K562 (cell line): ENCODE results near the gene TLK2. TPM values are rescaled to one million over a fixed set of nuclear protein-coding genes. Genes with fewer than 3 reads are reported as not detected.

ENCODE experiments used
- ATAC-seq: fragments of 200-7000 bp; cut with Tn5 transposase; 3 replicates; pipeline ENCODE4 v1.9.1; 2020; ENCODE audit warnings: moderate library complexity
- BruUV-seq: library from RNA; stranded (reverse); fragments of 400-500 nt; replicated peaks from 2 replicates; lab custom pipeline; 2021; lab: Mats Ljungman, UMichigan
- CTCF ChIA-PET: fragments of 300-600 bp; formaldehyde crosslinking; extraction: SDS; loops from one replicate; lab custom pipeline; 2021; ENCODE audit warnings: low intra/inter-chr PET ratio; lab: Yijun Ruan, JAX
- POLR2A ChIA-PET: fragments of 300-600, 350-650 bp; sonication (Branson Sonifier 250); formaldehyde crosslinking; extraction: SDS; loops from one replicate; lab custom pipeline; 2021; ENCODE audit warnings: antibody characterized with exemption, inconsistent platforms; lab: Yijun Ruan, JAX
- DNase-seq, 4 experiments: peaks; one replicate each; pipeline versions ENCODE4 v3.0.0 to v3.0.0-alpha.2; 2011 to 2018; ENCODE audit warnings: low spot score in 3 of 4, mixed read lengths in 3 of 4; ENCODE audit errors: extremely low read depth in 1 of 4
- FAIRE-seq: peaks from 2 replicates; lab custom pipeline; 2011; peaks lifted over from hg19 to GRCh38; lab: Jason Lieb, UNC
- H2AFZ ChIP-seq: 2 replicates; pipeline ENCODE4 v1.6.0; 2011; ENCODE audit warnings: low read depth, low read length, control low read depth, inconsistent platforms
- H3K27ac ChIP-seq: fragments of 200-600 bp; 3 replicates; pipeline ENCODE4 v1.8.0; 2011; ENCODE audit warnings: low read depth, mild to moderate bottlenecking, control low read depth, inconsistent platforms, low read length, moderate library complexity, mixed read lengths; ENCODE audit errors: extremely low read depth
- H3K27me3 ChIP-seq, 2 experiments: fragments of 300-600 bp in 1 of 2; 2 replicates in 1 of 2; 3 replicates in 1 of 2; pipeline versions ENCODE4 v1.6.0 to v1.8.0; 2011; ENCODE audit warnings: inconsistent platforms in 2 of 2, low read length in 2 of 2, mild to moderate bottlenecking in 1 of 2, mixed read lengths in 1 of 2, moderate library complexity in 1 of 2; ENCODE audit not compliant: control insufficient read depth in 2 of 2, insufficient read depth in 2 of 2
- H3K36me3 ChIP-seq: fragments of 300-600 bp; 3 replicates; pipeline ENCODE4 v1.8.0; 2011; ENCODE audit warnings: mild to moderate bottlenecking, low read length, inconsistent platforms; ENCODE audit not compliant: control insufficient read depth, insufficient read depth
- H3K4me1 ChIP-seq, 2 experiments: fragments of 200-600 bp in 1 of 2; replicated peaks in 1 of 2; 2 replicates in 1 of 2; 3 replicates in 1 of 2; pipeline versions ENCODE4 v1.5.1 to v1.8.0; 2011; ENCODE audit warnings: inconsistent platforms in 2 of 2, low read length in 2 of 2, mild to moderate bottlenecking in 1 of 2, mixed read lengths in 1 of 2, moderate library complexity in 1 of 2; ENCODE audit not compliant: control insufficient read depth in 2 of 2, insufficient read depth in 2 of 2
- H3K4me2 ChIP-seq: 2 replicates; pipeline ENCODE4 v1.6.1; 2011; ENCODE audit warnings: low read length, control low read depth, inconsistent platforms, mixed read lengths; ENCODE audit not compliant: insufficient read depth
- H3K4me3 ChIP-seq: fragments of 200-600 bp; sonication (generic), shearing (Covaris generic); 2 replicates; pipeline ENCODE4 v1.5.1; 2016; ENCODE audit warnings: control low read depth, inconsistent platforms
- H3K79me2 ChIP-seq: fragments of 200-600 bp; 3 replicates; pipeline ENCODE4 v1.8.0; 2011; ENCODE audit warnings: low read length, inconsistent platforms; ENCODE audit not compliant: control insufficient read depth, insufficient read depth
- H3K9ac ChIP-seq, 2 experiments: 2 replicates each; pipeline versions ENCODE4 v1.6.0 to v1.6.1; 2011; ENCODE audit warnings: low read depth in 2 of 2, low read length in 2 of 2, control low read depth in 1 of 2, inconsistent platforms in 1 of 2, mild to moderate bottlenecking in 1 of 2, mixed read lengths in 1 of 2; ENCODE audit not compliant: insufficient read depth in 1 of 2
- H3K9me1 ChIP-seq: one replicate; pipeline ENCODE4 v1.6.0; 2011; ENCODE audit warnings: inconsistent platforms, mild to moderate bottlenecking, low read length, moderate library complexity; ENCODE audit not compliant: control insufficient read depth, insufficient read depth
- H3K9me3 ChIP-seq: replicated peaks from 2 replicates; pipeline ENCODE4 v1.5.1; 2011; ENCODE audit warnings: low read depth, low read length, inconsistent platforms; ENCODE audit not compliant: control insufficient read depth, insufficient read depth
- H4K20me1 ChIP-seq: replicated peaks from 2 replicates; pipeline ENCODE4 v1.6.1; 2011; ENCODE audit warnings: low read length, inconsistent platforms, mixed read lengths; ENCODE audit not compliant: control insufficient read depth, insufficient read depth
- BMI1 ChIP-seq: fragments of 150-350 bp; IDR thresholded peaks from 2 replicates; pipeline ENCODE4 v1.6.1; 2014; ENCODE audit warnings: low read length
- GMEB1 ChIP-seq: fragments of 250-450 bp; sonication (Bioruptor Pico); IDR thresholded peaks from 2 replicates; pipeline ENCODE4 v1.4.0; 2020; ENCODE audit warnings: mild to moderate bottlenecking
- SIN3A ChIP-seq, 2 experiments: fragments of 150-350 bp in 1 of 2; IDR thresholded peaks; 2 replicates each; pipeline ENCODE4 v1.6.1; 2011 to 2016; ENCODE audit warnings: borderline replicate concordance in 2 of 2, low read depth in 2 of 2, low read length in 2 of 2, mild to moderate bottlenecking in 2 of 2, moderate library complexity in 2 of 2; ENCODE audit not compliant: control insufficient read depth in 1 of 2
- SRF ChIP-seq, 2 experiments: fragments of 250-450, 450-650 bp in 1 of 2; sonication (Bioruptor Pico) in 1 of 2; sonication (generic) in 1 of 2; formaldehyde crosslinking; IDR thresholded peaks; 2 replicates each; pipeline versions ENCODE4 v1.5.0 to v1.5.1; 2020 to 2022; ENCODE audit warnings: mild to moderate bottlenecking in 1 of 2, missing genetic modification reagents in 1 of 2
- TAF15 ChIP-seq: fragments of 200-400 bp; formaldehyde crosslinking; IDR thresholded peaks from 2 replicates; pipeline ENCODE4 v1.6.1; 2017; ENCODE audit warnings: mild to moderate bottlenecking, low read depth, low read length, moderate library complexity
- TCFL5 ChIP-seq: fragments of 250-450 bp; sonication (Bioruptor Pico); conservative IDR thresholded peaks from 2 replicates; pipeline ENCODE4 v1.6.1; 2021; ENCODE audit warnings: mild to moderate bottlenecking, moderate library complexity, matching md5 sums
- UBTF ChIP-seq, 2 experiments: IDR thresholded peaks; 2 replicates each; pipeline ENCODE4 v1.6.1; 2012; ENCODE audit warnings: improper control_type of control experiment in 2 of 2, low read depth in 2 of 2, low read length in 2 of 2, borderline replicate concordance in 1 of 2
- ZBED1 ChIP-seq: IDR thresholded peaks from 2 replicates; pipeline ENCODE4 v1.6.1; 2014
- ZNF146 ChIP-seq: IDR thresholded peaks from one replicate; pipeline ENCODE4 v1.6.1; 2018; ENCODE audit warnings: missing compliant biosample characterization; ENCODE audit not compliant: unreplicated experiment
- ZNF384 ChIP-seq: IDR thresholded peaks from 2 replicates; pipeline ENCODE4 v1.6.1; 2012; ENCODE audit warnings: low read depth, low read length, improper control_type of control experiment
- WGBS: fragments of 100-300 bp; shearing (Covaris generic); methylation state at CpG from one replicate; pipeline ENCODE4 v1.1.6; 2016; ENCODE audit warnings: low coverage, mixed read lengths; ENCODE audit not compliant: insufficient coverage; ENCODE audit errors: missing lambda C conversion rate; 5-methylcytosine and 5-hydroxymethylcytosine counted together
- in situ Hi-C: fragments of 300-500 bp; cut with MboI; formaldehyde crosslinking; loops from 4 replicates; pipeline ENCODE4 v1.15.0; 2018; ENCODE audit warnings: inconsistent platforms, mixed read lengths
- intact Hi-C: fragments of 100-400 bp; cut with micrococcal nuclease; formaldehyde crosslinking; loops from 2 replicates; pipeline ENCODE4 v1.14.2; 2022
- polyA plus RNA-seq, 8 experiments: library from polyadenylated mRNA; depleted of rRNA in 4 of 8; stranded (reverse) in 5 of 8; unstranded in 3 of 8; fragments of >200 nt; fragmentation: Nextera tagmentation in 2 of 8; fragmentation: Illumina TruSeq in 1 of 8; extraction: Ambion mirVana in 2 of 8; extraction: Trizol in 1 of 8; gene quantifications; 2 replicates each; pipeline versions ENCODE4 v1.2.1 to v1.2.3, GENCODE V29; 2011 to 2014; ENCODE audit warnings: inconsistent platforms in 1 of 8, missing spikeins in 1 of 8
- total RNA-seq, 7 experiments: library from RNA; depleted of rRNA in 6 of 7; stranded (reverse); fragments of >200 nt in 6 of 7; fragmentation: Illumina TruSeq in 2 of 7; extraction: Trizol in 2 of 7; gene quantifications; 2 replicates each; pipeline versions ENCODE4 v1.2.1 to v1.2.3, GENCODE V29; 2011 to 2021; ENCODE audit warnings: low replicate concordance in 1 of 7

The TLK2 gene
- total and polyA plus RNA-seq, 9 of the 15 experiments (the other 6 are each of a cell fraction or from before 2014, with no cell fraction given), result 10.1 to 51.9 (median 32.4) TPM

GRCh38 chr17:62643496-62643895 is 164.9 kb downstream of the TLK2 start:
- FAIRE-seq (no peak), DNase-seq (no peak), ATAC-seq (no peak)
- Histone ChIP-seq H3K9me1 (no peaks in the 10 kb centered on the region), H4K20me1 (no peaks in the 10 kb centered on the region), H3K4me2 (no peak overlapping the region), H3K4me1 (peaks cover 4 to 6% of the 10 kb centered on the region in 2 experiments; a peak in 2 of 5 replicates), H3K4me3 (no peak overlapping the region), H3K27me3 (peaks cover 0 to 10% of the 10 kb centered on the region in 2 experiments; a peak in 1 of 5 replicates), H3K27ac (no peak overlapping the region), H3K9ac (no peak overlapping the region), H3K9me3 (no peaks in the 10 kb centered on the region), H3K36me3 (no peaks in the 10 kb centered on the region), H3K79me2 (no peaks in the 10 kb centered on the region), H2AFZ (no peak overlapping the region)
- in situ Hi-C loops (no loop called here), intact Hi-C loops (no loop called here)
- 44% methylated on average over 6 of the region's 6 CpGs for WGBS
- ChIA-PET CTCF (no interaction called here), POLR2A (interaction anchor here (1.2 kb wide), 1 partner anchor 10 kb away, joined by 3 read pairs; no protein-coding TSS in a partner anchor)
- no TSS peak for BruUV-seq
- peak; percentile 10 for TF ChIP-seq ZNF146 (CRISPR knock-in tag)
- TF ChIP-seq BMI1, result no peak
- TF ChIP-seq SIN3A (IDR thresholded peaks at IDR 0.05; ENCODE audit: borderline replicate concordance in 2 of 2, control insufficient read depth in 1 of 2, low read depth in 2 of 2, low read length in 2 of 2), result no peak

- Histone ChIP-seq H2AFZ (peak overlapping the region; percentile 100), H3K4me3 (peak overlapping the region; percentile 14; the same call in 1 of the 2 replicates), H4K20me1 (no peaks in the 10 kb centered on the region), H3K9me3 (no peaks in the 10 kb centered on the region), H3K9ac (peak overlapping the region; percentile 49 to 57), H3K4me1 (peaks cover 4 to 6% of the 10 kb centered on the region in 2 experiments; a peak in 2 of 5 replicates), H3K27ac (peak overlapping the region; percentile 10; the same call in 1 of the 3 replicates), H3K4me2 (peak overlapping the region; percentile 52), H3K27me3 (peaks cover 0 to 14% of the 10 kb centered on the region in 2 experiments; a peak in 1 of 5 replicates), H3K79me2 (no peaks in the 10 kb centered on the region), H3K9me1 (no peaks in the 10 kb centered on the region), H3K36me3 (no peaks in the 10 kb centered on the region)
- 21% methylated on average over 14 of the region's 17 CpGs for WGBS
- DNase-seq (peak; percentile 45 to 77 (median 63)), ATAC-seq (peak; percentile 97), FAIRE-seq (peak; percentile 92)
- no TSS peak for BruUV-seq
- intact Hi-C loops, result no loop called here
- POLR2A ChIA-PET, result no interaction called here
- in situ Hi-C loops, result no loop called here
- CTCF ChIA-PET, result no interaction called here
- no peak for TF ChIP-seq UBTF (IDR thresholded peaks at IDR 0.05; ENCODE audit: borderline replicate concordance in 1 of 2, low read depth in 2 of 2, low read length in 2 of 2)
- no peak for TF ChIP-seq ZBED1
- TF ChIP-seq TAF15, result no peak
- TF ChIP-seq SRF (CRISPR knock-in tag; IDR thresholded peaks at IDR 0.05), result peak in 1 of 2 experiments; percentile 68; a peak in 1 of 4 replicates
- no peak for TF ChIP-seq GMEB1 (CRISPR knock-in tag)
- TF ChIP-seq ZNF384, result no peak
- no peak for TF ChIP-seq TCFL5 (CRISPR knock-in tag)
Observed at GRCh38 chr17:62644487-62645173, 166.0 kb downstream of the TLK2 start.
